ENCODE data around the gene PRAC1.

Gene PRAC1

DNA sequence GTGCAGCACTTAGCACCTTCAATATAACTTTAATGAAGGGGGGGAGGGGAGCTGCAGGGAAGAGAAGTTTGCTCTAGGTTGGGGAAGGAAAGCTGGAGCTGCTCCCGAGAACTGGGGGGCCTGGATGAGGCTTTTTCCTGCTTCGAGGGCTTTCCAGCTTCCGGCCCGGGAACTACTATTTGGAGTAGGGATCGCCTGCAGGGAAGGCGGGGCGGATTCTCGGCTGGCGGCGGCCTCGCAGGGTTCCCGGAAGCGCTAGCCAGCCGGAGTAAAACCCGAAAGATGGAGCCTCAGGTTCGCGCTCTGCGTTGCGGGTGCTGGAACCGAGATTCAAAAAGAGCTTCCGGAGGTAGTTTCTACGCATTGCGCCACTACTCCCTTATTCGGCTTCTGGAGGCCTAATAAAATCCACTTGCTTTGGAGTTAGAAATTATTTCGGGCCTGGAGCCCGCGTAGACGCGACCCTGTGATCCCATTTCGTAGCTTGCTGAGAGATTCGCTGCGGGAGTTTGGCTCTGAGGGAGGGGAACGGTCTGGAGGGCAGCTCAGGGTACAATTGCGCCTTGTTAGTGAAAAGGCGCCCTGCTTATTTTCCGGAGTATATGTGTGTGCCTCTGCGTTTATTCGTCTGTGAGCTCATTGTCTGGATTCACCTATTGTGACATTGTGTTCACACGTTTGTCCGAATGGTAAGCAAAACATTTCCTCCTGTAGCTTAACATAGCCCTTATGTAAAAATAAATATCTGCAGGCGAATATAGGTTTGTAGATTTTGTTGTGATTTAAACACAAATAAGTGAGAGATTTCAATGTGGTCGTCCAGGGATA is 1.3 kb upstream of the PRAC1 start:
- no peak for TF ChIP-seq POLR2A (IDR thresholded peaks at IDR 0.05; ENCODE audit: low read depth, low read length)
- no peak for TF ChIP-seq POLR2AphosphoS5 (IDR thresholded peaks at IDR 0.05; ENCODE audit: low read depth, low read length)
- TF ChIP-seq TAF1 (IDR thresholded peaks at IDR 0.05; ENCODE audit: low read depth, low read length) = no peak
- no peak for TF ChIP-seq POU2F2 (IDR thresholded peaks at IDR 0.05; ENCODE audit: low read depth, low read length)
- no peak for TF ChIP-seq PAX5 (IDR thresholded peaks at IDR 0.05; ENCODE audit: insufficient read depth, low read length, severe bottlenecking)
- no peak for TF ChIP-seq SPI1 (IDR thresholded peaks at IDR 0.05; ENCODE audit: low read depth, low read length)
- no peak for DNase-seq (ENCODE audit: insufficient read length, low spot score)
- FAIRE-seq = peak; percentile 40

DNA sequence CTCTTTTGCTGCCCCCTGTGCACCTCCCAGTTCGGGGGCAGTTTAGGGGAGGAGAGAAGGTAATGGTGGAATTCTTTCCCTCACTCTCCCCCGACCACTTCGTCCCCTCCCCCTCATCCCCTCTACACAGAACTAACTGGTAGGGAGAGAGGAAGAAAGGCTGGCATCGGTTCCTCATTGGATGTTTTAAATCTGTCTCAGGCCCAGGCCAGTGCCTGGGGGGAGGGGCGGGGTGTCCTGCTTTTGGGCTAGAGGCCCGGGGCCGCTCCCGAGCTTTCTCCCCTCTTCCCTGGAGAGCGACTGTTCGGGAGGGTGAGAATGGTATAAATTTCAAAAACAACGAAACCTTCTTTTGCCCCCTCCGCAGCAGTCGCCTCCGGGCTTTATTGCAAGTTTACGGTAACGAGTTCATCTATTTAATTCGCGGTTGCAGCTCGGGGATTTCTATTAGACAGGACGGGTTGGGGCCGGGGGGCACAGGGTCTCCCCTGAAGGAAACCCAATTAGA is 651 bp upstream of the PRAC1 start, which contains the start of gene PRAC2:
Gene PRAC2 (plus strand): TSS at position 271 of the 508 bp plus-strand sequence. CDS start 1,226 bp downstream, outside the sequence.
- TF ChIP-seq POLR2A (IDR thresholded peaks at IDR 0.05; ENCODE audit: low read depth, low read length) (no peak), TAF1 (IDR thresholded peaks at IDR 0.05; ENCODE audit: low read depth, low read length) (no peak), SPI1 (IDR thresholded peaks at IDR 0.05; ENCODE audit: low read depth, low read length) (no peak), POU2F2 (IDR thresholded peaks at IDR 0.05; ENCODE audit: low read depth, low read length) (no peak), POLR2AphosphoS5 (IDR thresholded peaks at IDR 0.05; ENCODE audit: low read depth, low read length) (no peak), PAX5 (IDR thresholded peaks at IDR 0.05; ENCODE audit: insufficient read depth, low read length, severe bottlenecking) (no peak)
- FAIRE-seq (no peak), DNase-seq (ENCODE audit: insufficient read length, low spot score) (no peak)

DNA sequence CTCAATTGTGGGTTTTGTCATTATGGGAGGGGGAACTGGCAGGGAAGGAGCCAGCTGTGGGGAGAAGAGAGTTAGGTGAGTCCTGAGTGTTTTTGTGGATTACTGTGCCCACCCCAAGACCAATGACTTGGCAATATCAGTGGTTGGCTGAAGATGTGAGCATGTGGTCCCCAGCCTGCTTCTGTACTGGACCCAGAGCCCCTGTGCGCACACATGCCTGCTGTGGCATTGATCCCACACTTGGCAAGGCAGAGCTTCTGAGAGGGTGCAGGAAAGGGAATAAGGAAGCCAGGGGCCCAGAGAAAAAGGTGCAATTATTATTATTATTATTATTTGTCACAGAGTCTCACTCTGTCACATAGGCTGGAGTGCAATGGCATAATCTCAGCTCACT is 1.3 kb downstream of the PRAC1 start:
- FAIRE-seq (no peak), DNase-seq (ENCODE audit: insufficient read length, low spot score) (no peak)
- no peak for TF ChIP-seq POU2F2 (IDR thresholded peaks at IDR 0.05; ENCODE audit: low read depth, low read length)
- TF ChIP-seq TAF1 (IDR thresholded peaks at IDR 0.05; ENCODE audit: low read depth, low read length) = no peak
- no peak for TF ChIP-seq POLR2A (IDR thresholded peaks at IDR 0.05; ENCODE audit: low read depth, low read length)
- TF ChIP-seq PAX5 (IDR thresholded peaks at IDR 0.05; ENCODE audit: insufficient read depth, low read length, severe bottlenecking) = no peak
- TF ChIP-seq SPI1 (IDR thresholded peaks at IDR 0.05; ENCODE audit: low read depth, low read length) = no peak
- no peak for TF ChIP-seq POLR2AphosphoS5 (IDR thresholded peaks at IDR 0.05; ENCODE audit: low read depth, low read length)

DNA sequence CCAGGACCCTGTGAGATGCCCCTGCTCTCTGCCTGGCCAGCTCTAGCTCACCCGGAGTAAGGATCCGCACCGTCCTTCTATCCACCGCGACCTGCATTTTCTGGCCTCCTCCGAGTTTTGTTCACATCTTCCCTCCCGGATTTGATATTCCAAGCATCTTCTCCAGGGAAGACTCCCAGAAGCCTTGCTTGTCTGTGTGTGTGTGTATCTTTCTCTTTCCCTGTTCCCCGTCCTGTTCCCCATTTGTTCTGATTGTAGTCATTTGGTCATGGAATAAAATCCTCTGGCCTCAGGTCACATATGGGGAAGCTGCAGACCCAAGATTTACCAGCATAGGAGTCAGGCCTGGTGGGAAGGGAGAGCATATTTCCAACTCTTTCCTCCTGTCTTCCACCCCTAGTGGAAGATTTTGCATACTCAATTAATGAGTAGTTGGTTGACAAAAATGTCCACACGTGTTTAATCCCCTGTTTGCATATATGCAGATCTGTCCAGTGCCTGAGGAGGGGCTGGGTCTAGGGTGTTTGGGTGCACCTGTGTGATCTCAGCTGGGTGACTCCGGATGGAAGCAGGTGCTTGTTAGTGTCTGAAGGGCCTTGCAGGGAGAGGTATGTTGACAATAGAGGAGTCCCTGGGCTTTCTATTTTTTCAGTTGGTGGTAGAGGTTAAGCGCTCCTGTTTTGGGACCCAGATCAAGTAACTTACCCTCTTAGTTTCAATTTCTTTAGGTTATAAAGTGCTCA is 1.9 kb downstream of the PRAC1 start:
- FAIRE-seq = no peak
- DNase-seq (ENCODE audit: insufficient read length, low spot score) = no peak

DNA sequence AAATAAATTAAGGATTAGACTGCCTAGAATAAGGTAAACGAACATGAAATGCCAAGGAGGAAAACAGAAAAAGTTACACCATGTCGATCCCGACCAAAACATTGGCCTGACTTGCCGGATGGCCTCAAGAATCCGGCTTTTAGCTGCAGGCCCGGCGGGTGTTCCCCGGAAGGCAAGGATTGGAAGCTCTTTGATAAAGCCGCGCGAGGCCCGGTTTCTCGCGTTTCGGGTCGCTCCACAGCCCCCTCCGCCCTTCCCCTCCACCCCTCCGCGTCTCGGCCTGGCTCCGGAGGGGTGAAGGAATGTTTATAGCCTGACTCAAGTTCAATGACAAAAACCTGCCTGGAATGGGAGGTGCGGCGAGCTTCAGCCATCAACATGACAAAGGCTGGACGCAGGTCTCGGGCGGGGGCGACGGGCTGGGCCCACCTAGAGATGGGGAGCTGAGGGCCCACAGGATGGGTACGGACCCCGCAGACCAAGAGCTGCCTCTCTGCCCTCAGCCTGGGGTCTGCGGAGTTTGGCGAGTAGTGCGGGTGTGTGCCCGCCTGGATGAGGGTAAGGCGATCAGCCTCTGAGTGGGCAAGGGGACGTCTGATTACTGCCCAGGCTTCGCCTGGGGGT is 2.6 kb downstream of the PRAC1 start:
- DNase-seq (ENCODE audit: insufficient read length, low spot score) (no peak), FAIRE-seq (no peak)
- TF ChIP-seq POLR2AphosphoS5 (IDR thresholded peaks at IDR 0.05; ENCODE audit: low read depth, low read length) (no peak), POLR2A (IDR thresholded peaks at IDR 0.05; ENCODE audit: low read depth, low read length) (no peak), TAF1 (IDR thresholded peaks at IDR 0.05; ENCODE audit: low read depth, low read length) (no peak), PAX5 (IDR thresholded peaks at IDR 0.05; ENCODE audit: insufficient read depth, low read length, severe bottlenecking) (no peak), SPI1 (IDR thresholded peaks at IDR 0.05; ENCODE audit: low read depth, low read length) (no peak)

More for the DNA sequence above, 1.9 kb downstream of the PRAC1 start:
- TF ChIP-seq TAF1 (IDR thresholded peaks at IDR 0.05; ENCODE audit: low read depth, low read length) (no peak), POU2F2 (IDR thresholded peaks at IDR 0.05; ENCODE audit: low read depth, low read length) (no peak), POLR2AphosphoS5 (IDR thresholded peaks at IDR 0.05; ENCODE audit: low read depth, low read length) (no peak), POLR2A (IDR thresholded peaks at IDR 0.05; ENCODE audit: low read depth, low read length) (no peak), PAX5 (IDR thresholded peaks at IDR 0.05; ENCODE audit: insufficient read depth, low read length, severe bottlenecking) (no peak), SPI1 (IDR thresholded peaks at IDR 0.05; ENCODE audit: low read depth, low read length) (no peak)

DNA sequence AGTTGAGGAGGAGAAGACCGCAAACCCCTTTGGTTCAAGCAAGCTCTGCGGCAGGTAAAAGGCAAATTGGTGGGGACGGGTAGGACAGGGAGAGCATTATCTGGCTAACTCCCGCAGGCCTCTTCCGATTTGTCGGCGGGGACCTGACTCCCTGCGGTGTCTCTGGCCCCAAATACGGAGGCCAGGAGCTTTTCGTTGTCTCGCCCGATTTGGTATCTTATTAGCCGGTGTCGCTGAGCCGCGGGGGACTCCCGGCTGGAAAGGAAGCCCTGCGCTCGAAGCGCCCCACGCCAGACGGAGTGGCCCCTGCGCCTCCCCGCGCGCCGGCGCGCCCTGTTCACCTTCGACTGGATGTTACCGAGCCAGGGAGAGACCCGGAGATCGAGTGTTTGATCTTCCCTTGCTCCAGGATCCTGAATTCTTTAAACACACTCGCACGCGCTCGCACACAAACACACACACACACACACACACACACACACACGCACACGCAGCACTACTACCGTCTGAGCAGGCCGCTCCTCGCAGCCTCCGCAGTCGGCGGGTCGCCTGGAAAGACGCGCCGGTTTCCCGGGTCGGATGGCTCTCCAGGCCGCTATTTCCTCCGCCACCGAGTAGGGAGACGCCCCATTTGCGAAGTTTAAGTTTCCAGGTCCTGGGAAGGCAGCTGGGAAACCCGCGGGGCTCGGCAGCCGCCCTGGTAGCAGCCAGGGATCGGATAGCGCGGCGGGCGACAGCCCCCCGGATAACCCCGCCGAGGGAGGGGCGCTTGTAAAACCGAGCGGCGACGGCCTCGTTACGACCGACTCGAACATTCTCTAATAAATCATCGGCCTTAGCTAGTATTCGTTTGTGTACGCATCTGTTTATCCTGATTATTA is 3.3 kb downstream of the PRAC1 start:
- no peak for DNase-seq (ENCODE audit: insufficient read length, low spot score)
- no peak for FAIRE-seq
- no peak for TF ChIP-seq POU2F2 (IDR thresholded peaks at IDR 0.05; ENCODE audit: low read depth, low read length)
- no peak for TF ChIP-seq PAX5 (IDR thresholded peaks at IDR 0.05; ENCODE audit: insufficient read depth, low read length, severe bottlenecking)
- no peak for TF ChIP-seq TAF1 (IDR thresholded peaks at IDR 0.05; ENCODE audit: low read depth, low read length)
- TF ChIP-seq POLR2AphosphoS5 (IDR thresholded peaks at IDR 0.05; ENCODE audit: low read depth, low read length) = no peak
- TF ChIP-seq SPI1 (IDR thresholded peaks at IDR 0.05; ENCODE audit: low read depth, low read length) = no peak
- TF ChIP-seq POLR2A (IDR thresholded peaks at IDR 0.05; ENCODE audit: low read depth, low read length) = no peak

DNA sequence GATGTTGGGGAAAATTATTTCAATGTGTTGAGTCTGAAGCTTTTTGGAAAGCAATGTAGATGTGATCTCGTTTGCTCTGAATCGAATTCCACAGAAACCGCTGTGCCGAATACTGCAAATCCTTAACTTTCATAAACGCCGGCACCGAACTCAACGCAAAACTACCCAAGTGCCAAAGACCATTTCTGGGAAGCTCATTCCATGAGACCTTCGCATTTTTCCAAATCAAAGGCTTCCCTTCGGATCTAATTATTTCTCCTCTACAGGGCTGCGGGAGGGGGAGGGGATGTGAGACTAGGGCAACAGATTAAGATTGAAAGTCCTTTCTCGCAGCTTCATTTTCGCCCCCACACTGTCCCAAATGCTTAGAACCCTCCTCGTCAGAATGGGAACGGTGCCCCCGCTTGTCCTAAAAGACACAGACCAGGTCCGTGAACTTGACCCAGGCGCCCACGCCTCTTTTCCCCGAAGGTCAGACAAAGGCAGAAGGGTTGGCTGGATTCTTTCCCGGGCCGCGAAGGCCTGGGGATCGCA is 4.0 kb downstream of the PRAC1 start:
- DNase-seq (ENCODE audit: insufficient read length, low spot score) = no peak
- FAIRE-seq = no peak
- TF ChIP-seq SPI1 (IDR thresholded peaks at IDR 0.05; ENCODE audit: low read depth, low read length) (no peak), TAF1 (IDR thresholded peaks at IDR 0.05; ENCODE audit: low read depth, low read length) (no peak), PAX5 (IDR thresholded peaks at IDR 0.05; ENCODE audit: insufficient read depth, low read length, severe bottlenecking) (no peak)

Measured in GM12891 (cell line).